ENCODE data around the gene LOXHD1.

Gene LOXHD1

GRCh38 chr18:46630160-46630559, 26.9 kb downstream of the LOXHD1 start:
- no peak for DNase-seq (ENCODE audit: low read depth in 4 of 4, low spot score in 1 of 4)

DNA sequence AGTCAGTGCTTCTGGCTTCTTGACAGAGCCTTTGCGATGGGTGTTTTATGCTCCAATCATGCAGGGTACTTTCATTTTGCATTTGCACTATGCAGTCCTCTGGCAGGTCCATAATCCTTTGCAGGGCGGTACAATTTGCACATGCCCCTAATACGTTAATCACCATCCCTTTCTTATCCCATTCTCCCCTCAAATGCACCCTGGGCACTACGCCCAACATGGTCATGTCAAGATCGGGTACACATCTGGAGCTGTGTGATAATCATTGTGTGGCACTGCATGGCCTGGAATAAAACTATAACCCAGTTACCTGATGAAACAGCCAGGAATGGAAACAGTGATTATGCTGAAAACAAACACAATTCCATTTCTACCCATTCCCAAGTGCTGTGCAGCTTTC, 27.7 kb downstream of the LOXHD1 start:
- no peak for DNase-seq (ENCODE audit: low read depth in 4 of 4, low spot score in 1 of 4)

- no peak for DNase-seq (ENCODE audit: low read depth in 4 of 4, low spot score in 1 of 4)
These were observed 28.8 kb downstream of the LOXHD1 start for GRCh38 chr18:46628206-46628605.

DNA sequence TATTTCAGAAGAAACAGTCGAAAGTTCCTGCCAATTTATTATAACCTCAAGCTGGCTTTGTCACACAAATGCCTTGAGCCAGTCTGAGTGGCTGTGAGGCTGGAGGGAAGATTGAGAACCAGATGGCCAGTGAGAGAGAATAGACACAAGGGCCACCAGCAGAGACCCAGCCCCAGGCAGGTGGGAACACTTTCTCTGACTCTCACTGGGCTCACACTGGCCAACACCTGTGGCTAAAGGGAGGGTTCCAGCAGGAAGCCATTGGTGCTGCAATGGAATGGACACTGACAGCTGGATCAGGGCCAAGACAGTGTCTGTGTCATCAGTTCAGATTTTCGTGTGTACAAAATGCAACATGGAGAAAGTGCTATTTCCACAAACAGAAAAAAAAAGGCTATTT, 29.9 kb downstream of the LOXHD1 start:
- no peak for DNase-seq (ENCODE audit: low read depth in 4 of 4, low spot score in 1 of 4)

DNA sequence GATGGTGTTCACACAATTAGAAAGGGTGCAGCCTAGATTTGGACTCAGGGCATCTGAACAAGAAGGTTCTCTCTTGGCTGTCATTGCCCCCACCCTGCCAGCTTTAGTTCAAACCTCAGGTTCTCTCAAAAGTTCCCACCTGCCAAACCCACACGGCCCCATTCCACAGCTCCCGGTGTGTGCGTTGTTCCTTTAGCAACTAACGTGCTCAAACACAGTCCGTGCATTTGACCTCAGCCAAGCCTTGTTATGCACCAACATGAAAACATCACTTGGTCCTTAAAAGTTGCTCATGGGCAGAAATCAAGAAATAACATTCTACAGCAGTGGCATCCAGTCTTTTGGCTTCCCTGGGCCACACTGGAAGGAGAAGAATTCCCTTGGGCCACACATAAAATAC, 32.0 kb downstream of the LOXHD1 start:
- DNase-seq (ENCODE audit: low read depth in 4 of 4, low spot score in 1 of 4) = no peak

DNA sequence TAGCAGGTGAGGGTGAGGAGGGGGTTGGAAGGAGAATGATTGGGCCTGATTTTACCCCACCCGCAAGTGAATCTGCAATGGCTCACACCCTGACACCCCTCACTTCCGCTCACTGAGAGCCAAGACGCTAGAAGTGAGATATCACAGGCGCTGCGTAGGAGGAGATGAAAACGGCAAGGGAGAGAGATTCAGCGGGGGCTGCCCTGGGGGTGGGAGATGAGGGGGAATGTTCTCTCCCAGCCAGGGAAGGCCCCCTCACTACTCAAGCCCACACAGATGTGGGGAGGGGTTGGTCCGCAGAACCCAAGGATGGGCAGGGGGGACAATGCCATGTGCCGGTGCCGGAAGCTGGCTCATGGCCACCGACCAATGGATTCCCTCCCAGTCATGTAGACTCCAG, 32.9 kb downstream of the LOXHD1 start:
- no peak for DNase-seq (ENCODE audit: low read depth in 4 of 4, low spot score in 1 of 4)

GRCh38 chr18:46623541-46623940, 33.5 kb downstream of the LOXHD1 start:
- peak in 1 of 4 experiments; percentile 5 for DNase-seq (ENCODE audit: low read depth in 4 of 4, low spot score in 1 of 4)

DNA sequence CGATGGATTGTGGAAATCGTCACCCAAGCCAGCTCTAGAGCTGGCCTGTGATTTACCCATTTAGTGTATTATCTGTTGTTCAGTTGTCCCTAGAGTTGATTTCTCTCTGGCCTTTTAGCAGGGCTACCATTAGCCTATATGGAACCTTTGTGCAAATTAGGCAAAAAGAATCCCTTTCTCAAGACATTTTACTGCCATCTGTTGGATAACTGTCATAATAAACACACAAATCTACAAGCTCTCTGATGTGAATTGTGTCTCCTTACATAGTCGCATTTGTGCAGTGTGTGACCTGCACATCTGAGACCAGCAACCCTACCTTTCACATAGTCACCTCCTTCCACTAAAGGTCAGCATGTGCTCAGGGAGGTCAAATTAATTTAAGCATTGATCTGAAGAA, 34.0 kb downstream of the LOXHD1 start:
- no peak for DNase-seq (ENCODE audit: low read depth in 4 of 4, low spot score in 1 of 4)

DNA sequence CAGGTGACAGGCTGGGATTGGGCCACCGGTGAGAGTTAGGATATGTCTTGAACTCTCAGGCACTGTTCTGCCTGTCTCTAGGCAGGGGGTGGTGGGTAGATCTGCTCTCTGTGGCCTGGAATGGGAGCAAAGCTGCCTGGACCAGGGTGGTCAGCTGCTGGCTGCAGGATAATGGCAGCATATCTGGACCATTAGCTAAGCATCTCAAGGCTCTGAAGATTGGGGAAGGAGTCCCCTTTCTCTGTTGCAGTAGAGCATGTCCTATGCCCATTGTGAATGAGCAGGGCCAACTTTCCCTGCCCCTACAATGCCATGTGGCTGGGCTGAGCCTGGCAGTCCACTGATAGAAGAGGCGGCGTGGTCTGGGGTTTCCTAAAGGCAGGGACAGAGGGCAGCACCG, 34.6 kb downstream of the LOXHD1 start:
- no peak for DNase-seq (ENCODE audit: low read depth in 4 of 4, low spot score in 1 of 4)

GRCh38 chr18:46621871-46622270, 35.1 kb downstream of the LOXHD1 start:
- no peak for DNase-seq (ENCODE audit: low read depth in 4 of 4, low spot score in 1 of 4)

DNA sequence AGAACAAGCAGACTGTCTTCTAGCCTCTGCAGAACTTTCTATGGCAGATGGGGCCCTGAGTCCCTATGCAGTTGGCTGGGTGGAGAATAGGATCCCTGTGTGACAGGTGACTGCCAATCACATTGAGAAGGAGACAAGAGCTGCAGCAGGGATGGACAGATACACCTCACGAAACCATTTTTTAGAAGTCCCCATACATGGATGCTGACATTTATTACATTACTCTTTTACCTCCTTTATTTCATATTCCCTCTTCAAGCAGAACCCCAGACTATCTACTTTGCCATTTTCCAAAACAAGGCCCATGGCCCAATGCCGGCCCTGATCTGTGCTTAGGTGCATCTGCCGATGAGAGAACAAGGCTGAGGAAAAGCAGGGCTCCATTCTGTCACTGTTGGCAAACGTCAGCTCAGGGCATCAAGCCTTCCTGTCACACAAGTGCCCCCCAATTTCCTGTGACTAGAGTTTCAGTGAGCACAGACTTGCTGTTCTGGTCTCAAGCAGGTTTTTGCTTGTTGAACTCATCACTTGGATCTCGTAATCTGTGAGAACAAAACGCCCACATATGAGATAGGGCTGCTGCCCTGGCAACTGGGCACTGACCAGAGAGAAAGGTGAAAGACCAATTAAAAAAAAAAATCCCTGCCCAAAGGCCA, 35.8 kb downstream of the LOXHD1 start:
- no peak for DNase-seq (ENCODE audit: low read depth in 4 of 4, low spot score in 1 of 4)

DNA sequence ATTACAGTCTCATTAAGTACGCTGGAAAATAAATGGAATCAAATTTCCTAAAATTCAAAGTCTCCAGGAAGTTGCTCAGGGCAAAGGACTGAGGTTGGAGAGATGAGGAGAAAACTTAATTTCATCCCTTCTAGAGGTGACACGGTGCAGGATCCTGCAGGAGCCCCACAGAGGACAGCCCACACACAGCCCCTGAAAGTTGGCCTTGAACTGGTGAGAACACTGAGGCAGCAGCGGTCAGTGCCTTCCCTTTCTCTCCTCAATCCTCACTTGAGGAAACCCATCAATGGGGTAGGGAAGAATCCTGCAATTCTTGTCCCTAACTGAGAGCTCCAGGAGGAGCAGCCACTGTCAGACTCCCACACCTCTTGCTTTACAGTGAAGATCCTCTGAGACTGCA, 37.5 kb downstream of the LOXHD1 start:
- DNase-seq (ENCODE audit: low read depth in 4 of 4, low spot score in 1 of 4) = no peak

DNA sequence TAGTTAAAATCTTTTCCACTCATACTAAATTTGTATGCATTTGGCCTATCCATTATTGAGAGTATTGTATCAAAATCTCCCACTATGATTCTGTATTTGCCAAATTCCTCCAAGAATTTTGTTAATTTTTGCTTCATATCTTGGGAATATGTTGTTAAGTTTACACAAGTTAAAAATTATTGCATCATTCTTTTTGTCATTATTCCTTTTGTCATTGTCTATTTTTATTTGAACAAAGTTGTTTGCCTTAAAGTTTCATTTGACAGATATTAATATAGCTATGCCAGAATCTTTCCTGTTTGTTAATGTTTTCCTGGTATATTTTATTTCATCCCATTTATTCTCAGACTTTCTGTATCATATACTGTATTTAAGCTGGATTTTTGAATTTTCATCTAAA, 41.3 kb downstream of the LOXHD1 start:
- DNase-seq (ENCODE audit: low read depth in 4 of 4, low spot score in 1 of 4) = no peak

DNA sequence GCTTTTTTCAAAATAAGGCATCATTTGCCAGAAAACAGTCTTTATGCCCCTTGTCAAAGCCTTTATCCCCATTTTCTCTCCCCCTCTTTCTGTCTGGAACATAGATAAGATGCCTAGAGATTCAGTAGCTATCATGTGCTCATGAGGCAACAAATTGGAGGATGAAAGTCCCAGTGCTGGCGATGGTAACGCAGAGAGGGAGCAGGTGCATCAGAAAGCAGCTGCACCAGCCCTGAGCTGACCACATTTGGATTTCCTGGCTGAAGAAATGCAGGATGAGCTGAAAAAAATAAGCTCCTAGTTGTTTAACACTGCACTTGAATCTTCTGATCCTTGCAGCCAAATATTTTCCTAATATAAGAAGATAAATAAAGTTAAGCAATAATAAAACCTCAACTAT, 48.0 kb downstream of the LOXHD1 start:
- no peak for DNase-seq (ENCODE audit: low read depth in 4 of 4, low spot score in 1 of 4)

- no peak for DNase-seq (ENCODE audit: low read depth in 4 of 4, low spot score in 1 of 4)
These were observed 49.1 kb downstream of the LOXHD1 start for GRCh38 chr18:46607926-46608325.

- DNase-seq (ENCODE audit: low read depth in 4 of 4, low spot score in 1 of 4) = no peak
These were observed 55.7 kb downstream of the LOXHD1 start for GRCh38 chr18:46601141-46601805.

DNA sequence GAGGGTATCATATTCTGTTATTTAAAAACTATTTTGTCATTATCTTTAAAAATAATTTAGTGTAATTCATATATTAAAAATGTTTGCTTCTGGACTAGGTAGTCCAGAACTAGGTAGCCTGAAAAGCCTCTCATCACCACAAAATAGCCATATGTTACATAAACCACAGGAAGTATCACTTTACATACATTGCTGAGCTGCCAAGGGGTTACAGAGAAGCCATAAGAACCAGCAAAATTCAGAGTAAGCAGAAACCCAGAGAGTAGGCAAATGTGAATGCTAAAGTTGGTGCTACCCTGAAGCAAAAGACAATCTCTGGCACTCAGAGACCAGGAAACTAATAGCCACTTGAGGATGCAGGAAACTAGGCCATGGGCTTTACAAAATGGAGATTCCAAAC, 60.9 kb downstream of the LOXHD1 start:
- DNase-seq (ENCODE audit: low read depth in 4 of 4, low spot score in 1 of 4) = no peak

GRCh38 chr18:46591783-46592391, 65.1 kb downstream of the LOXHD1 start:
- no peak for DNase-seq (ENCODE audit: low read depth in 4 of 4, low spot score in 1 of 4)

GRCh38 chr18:46590103-46590502, 66.9 kb downstream of the LOXHD1 start:
- no peak for DNase-seq (ENCODE audit: low read depth in 4 of 4, low spot score in 1 of 4)

GRCh38 chr18:46588971-46589660, 67.9 kb downstream of the LOXHD1 start:
- DNase-seq (ENCODE audit: low read depth in 4 of 4, low spot score in 1 of 4) = no peak

GRCh38 chr18:46587600-46587999, 69.4 kb downstream of the LOXHD1 start:
- no peak for DNase-seq (ENCODE audit: low read depth in 4 of 4, low spot score in 1 of 4)

DNA sequence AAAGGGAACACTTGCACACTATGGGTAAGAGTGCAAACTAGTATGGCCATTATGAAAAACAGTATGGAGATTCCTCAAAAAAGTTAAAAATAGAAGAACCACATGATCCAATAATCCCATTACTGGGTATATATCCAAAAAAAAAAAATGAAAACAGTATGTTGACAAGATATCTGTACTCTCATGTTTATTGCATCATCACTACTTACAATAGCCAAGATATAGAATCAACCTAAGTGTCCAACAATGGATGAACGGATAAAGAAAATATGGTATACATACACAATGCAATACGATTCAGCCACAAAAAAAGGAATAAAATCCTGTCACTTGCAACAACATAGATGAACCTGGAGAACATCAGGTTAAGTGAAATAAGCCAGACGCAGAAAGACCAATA, 73.3 kb downstream of the LOXHD1 start:
- DNase-seq (ENCODE audit: low read depth in 4 of 4, low spot score in 1 of 4) = no peak
